Panc1 (cell line): ENCODE measurements around the gene RNF25. TPM values are rescaled to one million over a fixed set of nuclear protein-coding genes. Genes with fewer than 3 reads are reported as not detected.

Experiments
- ATAC-seq: fragments of 200-7000 bp; cut with Tn5 transposase; 2 replicates; pipeline ENCODE4 v1.9.1; 2020; ENCODE audit warnings: mild to moderate bottlenecking, moderate library complexity
- BruUV-seq: library from RNA; stranded (reverse); fragments of 400-500 nt; replicated peaks from 2 replicates; lab custom pipeline; 2021; lab: Mats Ljungman, UMichigan
- CTCF ChIA-PET: fragments of 300-600 bp; sonication (Branson Sonifier 250); formaldehyde crosslinking; loops from one replicate; lab custom pipeline; 2022; ENCODE audit warnings: antibody characterized with exemption; lab: Charles Lee
- POLR2A ChIA-PET: fragments of 300-600 bp; sonication (Branson Sonifier 250); formaldehyde crosslinking; loops from one replicate; lab custom pipeline; 2022; ENCODE audit warnings: antibody characterized with exemption; lab: Charles Lee
- DNase-seq: peaks from one replicate; pipeline ENCODE4 v3.0.0-alpha.2; 2010; ENCODE audit warnings: low read depth, low spot score
- H3K27ac ChIP-seq: 2 replicates; pipeline ENCODE4 v1.5.1; 2011; ENCODE audit warnings: mild to moderate bottlenecking, low read length, inconsistent platforms
- H3K27me3 ChIP-seq: fragments of 200-500 bp; sonication (Bioruptor generic); 2 replicates; pipeline ENCODE4 v1.6.0; 2014; ENCODE audit warnings: low read length, inconsistent platforms; ENCODE audit not compliant: control insufficient read depth, insufficient read depth
- H3K36me3 ChIP-seq: fragments of 200-500 bp; sonication (Bioruptor generic); 2 replicates; pipeline ENCODE4 v1.5.1; 2014; ENCODE audit warnings: inconsistent platforms, mild to moderate bottlenecking, low read length, moderate library complexity; ENCODE audit not compliant: control insufficient read depth, insufficient read depth
- H3K4me1 ChIP-seq: 2 replicates; pipeline ENCODE4 v1.5.1; 2011; ENCODE audit warnings: inconsistent platforms, mild to moderate bottlenecking, low read length, moderate library complexity; ENCODE audit not compliant: control insufficient read depth, insufficient read depth
- H3K4me3 ChIP-seq, 2 experiments: 2 replicates each; pipeline ENCODE4 v1.5.1; 2011 to 2012; ENCODE audit warnings: low read depth in 2 of 2, low read length in 2 of 2, mild to moderate bottlenecking in 2 of 2, inconsistent platforms in 1 of 2, moderate library complexity in 1 of 2
- H3K9me3 ChIP-seq: fragments of 200-500 bp; sonication (Bioruptor generic); 2 replicates; pipeline ENCODE4 v1.5.1; 2014; ENCODE audit warnings: low read depth, mild to moderate bottlenecking, inconsistent platforms, low read length, moderate library complexity; ENCODE audit not compliant: control insufficient read depth, insufficient read depth
- CTCF ChIP-seq: fragments of 450-650 bp; IDR thresholded peaks from 2 replicates; pipeline ENCODE4 v1.5.1; 2017; ENCODE audit warnings: mild to moderate bottlenecking
- POLR2AphosphoS5 ChIP-seq: IDR thresholded peaks from 2 replicates; pipeline ENCODE4 v1.6.1; 2012; ENCODE audit warnings: mild to moderate bottlenecking, low read depth, low read length, moderate library complexity
- SIN3A ChIP-seq: IDR thresholded peaks from 2 replicates; pipeline ENCODE4 v1.6.1; 2012; ENCODE audit warnings: low read depth, mild to moderate bottlenecking, low read length, moderate library complexity, borderline replicate concordance; ENCODE audit not compliant: insufficient read depth
- TCF7L2 ChIP-seq: IDR thresholded peaks from 2 replicates; pipeline ENCODE4 v1.6.1; 2011; ENCODE audit warnings: mild to moderate bottlenecking, low read depth, low read length, inconsistent platforms
- in situ Hi-C: cut with HindIII; loops from 2 replicates; pipeline ENCODE4 v1.10.0; 2016; ENCODE audit warnings: low sequenced_read_pairs, low pct_unique_long_range_greater_than_20kb
- intact Hi-C: fragments of 100-400 bp; cut with micrococcal nuclease; formaldehyde crosslinking; loops from one replicate; pipeline ENCODE4 v1.10.0; 2022; ENCODE audit not compliant: unreplicated experiment
- total RNA-seq: library from RNA; stranded (reverse); gene quantifications from one replicate; pipeline ENCODE4 v1.2.1, GENCODE V29; 2021; ENCODE audit not compliant: unreplicated experiment
- TF ChIP-seq, protein P1 (sequence below), 2 experiments: IDR thresholded peaks; 2 replicates each; pipeline ENCODE4 v1.6.1; 2011 to 2012; ENCODE audit warnings: low read depth in 2 of 2, control low read depth in 1 of 2, low read length in 1 of 2, mild to moderate bottlenecking in 1 of 2, moderate library complexity in 1 of 2; ENCODE audit not compliant: insufficient read depth in 1 of 2

The RNF25 gene
- total RNA-seq, 1 experiment from 2014 or later = 40.4 TPM

GRCh38 chr2:218623366-218623705, 48.5 kb downstream of the RNF25 start:
- in situ Hi-C loops = no loop called here
- TF ChIP-seq, protein P1, sequence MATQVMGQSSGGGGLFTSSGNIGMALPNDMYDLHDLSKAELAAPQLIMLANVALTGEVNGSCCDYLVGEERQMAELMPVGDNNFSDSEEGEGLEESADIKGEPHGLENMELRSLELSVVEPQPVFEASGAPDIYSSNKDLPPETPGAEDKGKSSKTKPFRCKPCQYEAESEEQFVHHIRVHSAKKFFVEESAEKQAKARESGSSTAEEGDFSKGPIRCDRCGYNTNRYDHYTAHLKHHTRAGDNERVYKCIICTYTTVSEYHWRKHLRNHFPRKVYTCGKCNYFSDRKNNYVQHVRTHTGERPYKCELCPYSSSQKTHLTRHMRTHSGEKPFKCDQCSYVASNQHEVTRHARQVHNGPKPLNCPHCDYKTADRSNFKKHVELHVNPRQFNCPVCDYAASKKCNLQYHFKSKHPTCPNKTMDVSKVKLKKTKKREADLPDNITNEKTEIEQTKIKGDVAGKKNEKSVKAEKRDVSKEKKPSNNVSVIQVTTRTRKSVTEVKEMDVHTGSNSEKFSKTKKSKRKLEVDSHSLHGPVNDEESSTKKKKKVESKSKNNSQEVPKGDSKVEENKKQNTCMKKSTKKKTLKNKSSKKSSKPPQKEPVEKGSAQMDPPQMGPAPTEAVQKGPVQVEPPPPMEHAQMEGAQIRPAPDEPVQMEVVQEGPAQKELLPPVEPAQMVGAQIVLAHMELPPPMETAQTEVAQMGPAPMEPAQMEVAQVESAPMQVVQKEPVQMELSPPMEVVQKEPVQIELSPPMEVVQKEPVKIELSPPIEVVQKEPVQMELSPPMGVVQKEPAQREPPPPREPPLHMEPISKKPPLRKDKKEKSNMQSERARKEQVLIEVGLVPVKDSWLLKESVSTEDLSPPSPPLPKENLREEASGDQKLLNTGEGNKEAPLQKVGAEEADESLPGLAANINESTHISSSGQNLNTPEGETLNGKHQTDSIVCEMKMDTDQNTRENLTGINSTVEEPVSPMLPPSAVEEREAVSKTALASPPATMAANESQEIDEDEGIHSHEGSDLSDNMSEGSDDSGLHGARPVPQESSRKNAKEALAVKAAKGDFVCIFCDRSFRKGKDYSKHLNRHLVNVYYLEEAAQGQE (IDR thresholded peaks at IDR 0.05; ENCODE audit: insufficient read depth in 1 of 2, low read depth in 2 of 2, low read length in 1 of 2) = no peak
- no peak for TF ChIP-seq SIN3A
- no peak for TF ChIP-seq POLR2AphosphoS5
- no peak for TF ChIP-seq CTCF
- no peak for TF ChIP-seq TCF7L2
- ChIA-PET POLR2A (no interaction called here), CTCF (no interaction called here)
- DNase-seq = no peak
- Histone ChIP-seq H3K4me1 (no peaks in the 10 kb centered on the region), H3K36me3 (no peaks in the 10 kb centered on the region), H3K4me3 (no peak overlapping the region), H3K27ac (no peak overlapping the region), H3K27me3 (no peaks in the 10 kb centered on the region), H3K9me3 (no peaks in the 10 kb centered on the region)
- intact Hi-C loops = no loop called here
- no TSS peak for BruUV-seq
- ATAC-seq = no peak

GRCh38 chr2:218622606-218623365, 49.0 kb downstream of the RNF25 start:
- POLR2A ChIA-PET = no interaction called here
- intact Hi-C loops = no loop called here
- H3K27ac ChIP-seq = no peak overlapping the region

More at GRCh38 chr2:218622606-218623365, 49.0 kb downstream of the RNF25 start:
- Histone ChIP-seq H3K4me3 (no peak overlapping the region), H3K27me3 (no peaks in the 10 kb centered on the region), H3K9me3 (no peaks in the 10 kb centered on the region), H3K36me3 (no peaks in the 10 kb centered on the region), H3K4me1 (no peaks in the 10 kb centered on the region)
- DNase-seq = no peak
- CTCF ChIA-PET = no interaction called here
- in situ Hi-C loops = no loop called here
- BruUV-seq = no TSS peak
- TF ChIP-seq SIN3A (no peak), TCF7L2 (no peak), POLR2AphosphoS5 (no peak), CTCF (no peak)
- TF ChIP-seq, protein P1 (IDR thresholded peaks at IDR 0.05; ENCODE audit: insufficient read depth in 1 of 2, low read depth in 2 of 2, low read length in 1 of 2) = no peak
- ATAC-seq = no peak
